Activated gamma-delta T cell (primary cell): Measurements from ENCODE around the gene CCDC85C.

Source experiments
- DNase-seq: peaks from one replicate; lab custom pipeline; 2025; lab: John Stamatoyannopoulos, UW

CCDC85C gene

DNA sequence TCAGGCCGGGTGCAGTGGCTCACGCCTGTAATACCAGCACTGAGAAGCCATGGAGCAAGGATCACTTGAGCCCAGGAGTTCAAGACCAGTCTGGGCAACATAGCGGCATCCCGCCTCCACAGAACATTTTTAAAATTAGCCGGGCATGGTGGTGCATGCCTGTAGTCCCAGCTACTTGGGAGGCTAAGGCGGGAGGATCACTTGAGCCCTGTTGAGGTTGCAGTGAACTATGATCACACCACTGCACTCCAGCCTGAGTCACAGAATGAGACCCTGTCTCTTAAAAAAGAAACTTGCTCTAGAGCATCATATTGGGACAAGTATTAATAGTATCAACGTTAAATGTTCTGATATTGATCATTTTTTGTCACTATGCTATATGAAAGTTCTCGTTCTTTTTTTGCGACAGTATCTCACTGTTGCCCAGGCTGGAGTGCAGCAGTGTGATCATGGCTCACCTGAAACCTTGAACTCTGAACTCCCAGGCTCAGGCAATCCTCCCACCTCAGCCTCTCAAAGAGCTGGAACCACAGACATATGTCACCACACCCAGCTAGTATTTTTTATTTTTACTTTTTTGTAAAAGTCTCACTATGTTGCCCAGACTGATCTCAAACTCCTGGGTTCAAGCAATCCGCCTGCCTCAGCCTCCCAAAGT lies 47.7 kb downstream of the CCDC85C start:
- no peak for DNase-seq

DNA sequence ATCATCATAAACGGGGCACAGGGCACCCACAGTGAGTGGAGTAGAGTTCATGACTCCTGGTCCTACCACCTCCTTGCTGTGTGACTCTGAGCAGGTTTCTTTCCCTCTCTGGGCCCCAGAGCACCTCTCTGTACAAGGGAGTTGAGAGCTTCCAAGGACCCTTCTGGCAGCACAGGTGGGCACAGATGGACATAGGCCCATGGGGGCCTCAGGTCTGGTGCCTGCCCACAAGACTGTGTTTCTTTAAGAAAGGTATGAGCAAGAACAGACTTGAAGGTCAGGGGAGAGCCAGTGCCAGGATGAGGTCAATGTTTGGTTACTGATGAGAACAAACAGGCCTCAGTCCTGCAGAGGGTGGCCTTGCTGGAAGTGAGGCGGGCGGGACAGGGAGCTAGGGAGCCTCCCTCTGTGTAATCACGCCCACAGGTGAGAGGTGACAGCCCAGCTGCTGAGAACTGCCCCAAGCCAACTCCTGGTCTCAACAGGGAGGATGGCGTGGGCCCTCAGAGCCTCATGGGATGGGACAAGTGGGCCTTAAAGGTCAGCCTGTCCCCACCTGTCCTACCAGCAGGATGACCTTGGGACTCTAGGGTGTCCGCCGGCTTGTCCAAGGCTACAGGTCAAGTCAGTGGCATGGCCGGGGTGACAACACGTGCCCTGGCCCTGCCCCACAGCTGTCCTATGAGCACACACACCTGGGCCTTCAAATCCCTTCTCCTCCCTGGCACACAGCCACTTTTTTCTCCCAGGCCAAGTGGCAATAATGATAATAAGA lies 49.1 kb downstream of the CCDC85C start:
- no peak for DNase-seq

DNA sequence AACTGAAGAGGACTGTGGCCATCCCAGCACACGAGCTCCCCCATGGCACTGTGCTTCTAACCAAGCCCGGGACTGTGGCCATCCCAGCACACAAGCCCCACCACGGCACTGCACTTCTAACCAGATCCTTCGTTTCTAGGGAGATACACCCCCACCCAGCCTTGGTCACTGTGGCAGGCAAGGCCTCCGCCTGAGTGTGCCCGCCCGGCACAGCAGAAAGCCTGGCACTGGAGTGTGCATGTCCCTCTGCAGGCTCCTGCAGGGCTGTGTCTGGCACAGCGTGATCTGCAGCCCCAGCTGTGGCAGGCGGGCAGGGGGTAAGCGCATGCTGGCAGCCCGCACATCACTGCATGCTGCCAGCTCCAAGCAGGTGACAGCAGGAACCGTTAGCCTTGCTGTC lies 49.8 kb downstream of the CCDC85C start:
- DNase-seq, result no peak

DNA sequence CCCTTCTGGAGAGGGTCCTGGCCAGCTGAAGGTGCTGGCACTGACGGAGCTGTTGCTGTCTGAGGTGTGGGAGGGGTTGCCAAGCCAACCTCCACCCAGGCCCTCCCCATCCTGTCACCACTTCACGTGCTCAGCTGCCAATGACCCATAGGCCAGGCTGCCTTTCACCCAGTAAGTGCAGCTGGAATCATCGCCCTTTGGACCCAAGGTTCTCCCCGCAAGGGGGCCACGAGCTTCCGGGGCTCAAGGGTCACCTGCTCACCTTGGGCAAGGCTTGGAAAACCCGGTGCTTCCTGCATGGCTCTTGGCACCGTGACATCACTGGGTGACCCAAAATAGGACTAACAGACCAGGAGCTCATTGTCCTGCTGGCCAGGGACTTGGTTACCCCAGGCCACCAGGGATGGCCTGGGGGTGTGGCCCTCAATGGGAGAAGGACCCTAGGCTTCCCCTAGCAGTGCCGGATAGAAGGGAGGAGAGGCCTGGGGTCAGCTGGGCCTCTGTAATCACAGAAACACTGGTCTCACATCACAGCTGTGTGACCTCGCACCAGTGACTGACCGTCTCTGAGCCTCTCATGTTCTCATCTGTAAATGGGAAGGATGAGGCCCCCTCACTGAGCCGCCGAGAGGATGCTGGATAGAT lies 51.3 kb downstream of the CCDC85C start:
- DNase-seq, result no peak

DNA sequence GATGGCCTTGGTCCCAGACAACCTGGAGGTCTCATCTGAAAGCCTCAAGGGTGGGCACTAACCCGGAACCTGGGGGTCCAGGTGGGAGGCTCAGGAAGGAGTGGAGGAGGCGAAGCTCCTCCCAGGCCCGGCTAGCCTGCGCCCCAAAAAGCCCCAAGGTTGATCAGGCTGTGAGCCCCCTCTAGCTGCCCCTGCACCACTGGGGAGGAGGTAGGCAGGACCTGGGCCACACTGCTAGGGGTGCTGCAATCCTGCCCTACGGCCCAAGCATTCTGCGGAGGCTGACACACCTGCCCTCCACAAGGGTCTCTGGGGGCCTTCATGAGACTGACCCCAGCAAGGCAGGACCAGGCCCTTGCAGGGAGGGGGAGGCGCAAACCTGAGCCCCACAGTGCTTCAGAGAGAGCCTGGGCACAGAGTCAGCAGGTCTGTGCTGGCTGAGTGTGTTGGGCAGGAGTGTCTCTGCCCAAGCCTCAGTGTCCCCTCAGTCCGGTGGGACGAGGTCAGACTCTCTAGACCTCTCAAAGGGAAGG lies 51.9 kb downstream of the CCDC85C start:
- DNase-seq, result no peak

DNA sequence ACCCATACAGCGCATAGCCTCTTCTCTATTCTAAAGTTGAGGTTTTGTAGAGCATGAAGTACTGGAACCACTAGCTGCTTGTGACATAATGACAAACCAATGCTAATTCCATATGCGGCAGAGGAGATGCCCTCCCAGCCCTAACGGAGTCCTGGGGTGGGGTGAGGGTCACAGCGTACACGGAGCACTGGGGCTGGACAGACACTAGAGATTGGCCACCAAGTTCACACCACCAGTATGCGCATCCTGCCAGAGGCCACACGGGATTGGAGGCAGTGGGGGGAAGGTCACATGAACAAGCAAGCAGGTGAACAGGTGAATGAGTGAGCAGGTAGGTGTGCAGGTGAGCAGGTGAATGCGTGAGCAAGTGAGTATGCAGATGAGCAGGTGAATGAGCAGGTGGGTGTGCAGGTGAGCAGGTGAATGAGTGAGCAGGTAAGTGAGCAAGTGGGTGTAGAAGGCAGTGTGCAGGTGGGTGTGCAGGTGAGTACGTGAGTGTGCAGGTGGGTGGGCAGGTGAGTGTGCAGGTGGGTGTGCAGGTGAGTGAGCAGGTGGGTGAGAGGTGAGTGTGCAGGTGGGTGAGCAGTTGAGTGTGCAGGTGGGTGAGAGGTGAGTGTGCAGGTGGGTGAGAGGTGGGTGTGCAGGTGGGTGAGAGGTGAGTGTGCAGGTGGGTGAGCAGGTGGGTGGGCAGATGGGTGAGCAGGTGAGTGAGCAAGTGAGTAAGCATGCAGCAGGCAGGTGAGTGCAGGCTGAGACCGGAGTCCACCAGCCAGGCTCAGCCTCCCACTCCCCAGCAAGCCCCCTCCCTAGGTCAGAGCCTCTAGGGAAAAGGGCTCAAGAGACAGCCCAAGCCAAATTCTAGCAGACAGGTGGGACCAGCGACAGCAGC lies 52.7 kb downstream of the CCDC85C start:
- DNase-seq, result no peak

DNA sequence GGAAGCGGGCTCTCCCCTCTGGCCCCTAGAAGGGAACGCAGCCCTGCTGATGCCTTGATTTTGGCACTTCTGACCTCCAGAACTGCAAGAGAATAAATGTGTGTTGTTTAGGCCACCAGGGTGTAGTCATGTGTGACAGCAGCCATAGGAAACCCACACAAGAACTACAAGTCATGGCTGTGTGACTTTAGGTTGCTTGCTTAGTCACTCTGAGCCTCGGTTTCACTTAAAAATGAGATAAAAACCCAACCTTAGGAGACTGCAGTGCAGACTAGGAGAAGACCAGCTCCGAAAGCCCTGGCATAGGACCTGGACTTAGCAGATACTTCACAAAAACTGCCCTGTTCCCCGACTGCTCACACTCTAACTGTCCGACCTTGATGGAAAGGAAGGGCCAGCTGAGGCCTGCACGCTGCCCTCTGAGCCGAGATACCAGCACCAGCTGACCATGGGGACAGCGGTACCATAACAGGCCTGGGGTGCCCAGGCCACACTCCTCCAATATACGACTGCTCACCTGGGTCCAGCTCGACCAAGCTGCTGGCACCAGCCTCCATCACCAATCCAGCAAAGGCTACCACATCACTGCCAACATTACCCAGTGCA lies 53.5 kb downstream of the CCDC85C start:
- DNase-seq, result no peak

DNA sequence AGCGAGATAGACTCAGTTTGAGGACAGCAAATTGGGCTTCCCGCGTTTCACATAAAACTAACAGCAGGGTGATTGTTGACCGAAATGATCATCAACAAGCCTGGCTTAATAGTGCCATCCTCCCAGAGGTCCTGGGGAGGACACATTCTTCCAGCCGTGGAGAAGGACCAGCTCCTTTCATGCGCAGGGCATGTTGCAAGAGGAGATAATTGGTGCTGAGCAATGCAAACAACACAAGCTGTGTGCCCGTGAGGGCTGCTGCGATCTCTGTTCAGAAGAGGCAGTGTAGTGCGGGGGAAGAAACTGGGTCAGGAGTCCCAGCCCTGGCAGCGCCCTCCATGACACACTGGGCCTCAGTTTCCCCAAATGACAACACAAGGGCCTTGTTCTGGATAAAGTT lies 54.3 kb downstream of the CCDC85C start:
- DNase-seq, result no peak

DNA sequence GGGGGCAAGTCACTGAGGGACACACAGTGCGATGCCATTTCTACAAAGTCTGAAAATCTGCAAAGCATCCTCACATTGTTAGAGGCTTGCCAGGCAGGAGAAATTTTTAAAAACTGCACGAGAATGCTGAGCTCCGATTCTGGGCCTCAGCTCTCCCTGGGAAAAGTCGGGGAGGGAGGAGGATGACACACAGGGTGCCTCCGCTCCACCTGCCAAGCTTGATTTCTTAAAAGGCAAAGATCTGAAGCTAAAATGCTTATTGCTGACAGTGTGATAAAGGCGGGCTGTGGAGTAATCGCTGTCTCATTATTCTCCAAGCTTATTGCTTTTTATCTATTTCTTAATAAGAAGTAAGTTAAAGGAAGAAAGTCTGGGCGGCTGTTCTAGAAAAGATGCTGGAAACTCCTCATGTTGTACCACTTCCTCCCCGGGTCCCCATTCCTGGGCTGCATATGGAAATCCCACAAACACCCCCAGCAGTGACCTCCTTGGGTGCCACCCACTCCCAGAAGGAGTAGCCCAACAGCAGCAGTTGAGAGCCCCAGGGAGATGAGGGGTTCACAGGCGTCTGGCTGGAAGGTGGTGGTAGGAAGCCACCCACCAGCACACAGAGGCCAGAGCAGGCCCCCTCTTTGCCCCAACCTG lies 55.0 kb downstream of the CCDC85C start:
- no peak for DNase-seq

DNA sequence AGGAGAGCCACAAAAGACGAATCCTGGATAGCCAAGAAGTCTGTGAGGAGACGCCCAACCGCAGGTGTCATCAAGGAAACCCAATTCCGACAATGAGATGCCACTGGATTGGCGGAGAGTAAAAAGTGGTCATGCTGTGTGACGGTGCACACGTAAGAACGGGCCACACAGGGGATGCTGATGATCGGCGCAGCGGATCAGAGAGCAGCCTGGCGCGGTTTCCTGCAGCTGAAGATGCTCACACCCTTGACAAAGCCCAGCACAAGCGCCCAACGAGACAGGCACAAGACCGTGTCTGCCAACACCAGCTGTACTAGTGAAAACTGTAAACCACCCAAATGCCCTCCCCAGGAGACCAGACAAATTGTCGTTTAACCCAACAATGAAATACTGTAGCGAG lies 55.8 kb downstream of the CCDC85C start:
- no peak for DNase-seq

DNA sequence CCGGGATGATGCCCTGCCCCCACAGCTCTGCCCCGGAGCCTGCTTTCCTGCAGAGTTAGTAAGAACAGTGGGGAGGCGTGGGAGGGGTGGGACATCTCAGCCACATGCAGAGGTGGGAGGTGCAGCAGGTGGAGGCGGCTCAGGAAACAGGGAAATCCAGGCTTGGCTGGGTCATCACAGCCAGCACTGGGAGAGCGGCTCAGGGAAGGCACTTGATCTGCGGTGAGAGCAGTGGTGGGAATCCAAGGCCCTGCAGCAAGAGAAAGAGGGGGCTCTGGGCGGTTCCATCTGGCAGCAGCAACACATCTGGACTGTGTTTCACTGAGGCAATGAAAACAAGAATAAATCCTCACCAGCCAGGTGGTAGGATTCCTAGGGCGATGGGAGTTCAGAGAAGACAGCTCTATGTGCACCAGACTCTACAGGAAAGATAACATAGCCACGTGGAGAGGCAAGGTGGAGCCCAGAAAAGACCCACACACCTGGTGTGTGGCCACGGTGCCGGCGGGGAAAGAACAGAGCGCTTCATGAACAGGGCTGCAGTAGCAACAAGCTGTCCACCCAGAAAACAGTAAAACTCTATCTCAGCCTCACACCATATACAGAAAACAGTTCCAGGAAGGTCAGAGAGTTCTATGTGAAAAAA lies 57.6 kb downstream of the CCDC85C start:
- DNase-seq, result no peak

DNA sequence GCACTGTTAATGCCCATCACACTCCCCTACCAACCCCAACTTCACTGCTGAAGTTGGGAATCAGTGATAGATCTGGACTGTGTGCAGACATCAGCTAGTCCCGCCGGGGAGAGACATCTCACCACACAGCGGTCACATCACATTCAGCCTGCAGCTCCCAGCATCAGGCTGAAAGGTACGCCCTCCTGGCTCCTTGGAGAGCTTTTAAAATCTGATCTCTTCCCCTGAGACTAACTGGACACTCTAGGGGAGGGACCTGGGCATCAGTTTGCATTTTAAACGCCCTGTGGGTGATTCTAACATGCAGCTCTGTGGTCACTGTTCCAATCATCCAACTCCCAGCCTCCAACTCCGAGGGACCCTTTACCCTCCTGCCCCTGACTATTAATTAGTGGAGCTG lies 58.4 kb downstream of the CCDC85C start:
- no peak for DNase-seq

DNA sequence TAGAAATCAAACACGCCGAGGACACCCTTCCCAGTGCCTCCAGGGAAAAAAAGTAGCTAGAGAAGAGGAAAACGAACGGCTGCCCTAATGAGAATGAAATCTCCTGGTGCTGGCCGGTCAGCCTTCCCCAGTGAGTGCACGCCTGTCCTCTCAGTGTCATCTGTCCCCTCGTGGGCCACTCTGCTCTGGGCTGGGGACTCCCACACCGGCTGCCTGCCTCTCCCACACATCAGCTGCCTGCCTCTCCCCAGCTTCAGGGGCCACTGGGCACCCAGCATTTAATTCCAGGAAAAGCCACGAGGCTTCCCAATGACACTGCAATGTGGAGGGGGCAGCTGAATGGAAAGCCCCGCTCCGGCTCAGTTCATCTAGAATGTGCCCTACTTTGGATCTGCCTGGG lies 59.0 kb downstream of the CCDC85C start:
- no peak for DNase-seq

DNA sequence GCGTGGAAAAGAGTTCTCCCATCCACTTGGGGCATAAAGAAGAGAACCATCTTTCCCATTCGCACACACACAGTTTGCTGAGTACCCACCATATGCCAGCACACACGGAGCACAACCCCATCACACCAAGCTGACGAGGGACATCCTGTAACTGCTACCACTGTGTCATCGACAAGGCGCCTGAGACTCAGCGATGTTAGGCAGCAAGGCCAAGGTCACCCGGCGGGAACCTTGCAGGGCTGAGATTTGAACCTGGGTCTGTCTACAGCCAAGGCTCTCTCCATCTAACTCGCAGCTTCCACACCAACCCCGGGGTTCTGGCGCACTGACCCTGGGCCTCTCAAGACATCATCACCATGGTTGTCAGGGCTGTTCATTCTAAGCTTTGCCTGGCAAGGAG lies 60.0 kb downstream of the CCDC85C start:
- no peak for DNase-seq

DNA sequence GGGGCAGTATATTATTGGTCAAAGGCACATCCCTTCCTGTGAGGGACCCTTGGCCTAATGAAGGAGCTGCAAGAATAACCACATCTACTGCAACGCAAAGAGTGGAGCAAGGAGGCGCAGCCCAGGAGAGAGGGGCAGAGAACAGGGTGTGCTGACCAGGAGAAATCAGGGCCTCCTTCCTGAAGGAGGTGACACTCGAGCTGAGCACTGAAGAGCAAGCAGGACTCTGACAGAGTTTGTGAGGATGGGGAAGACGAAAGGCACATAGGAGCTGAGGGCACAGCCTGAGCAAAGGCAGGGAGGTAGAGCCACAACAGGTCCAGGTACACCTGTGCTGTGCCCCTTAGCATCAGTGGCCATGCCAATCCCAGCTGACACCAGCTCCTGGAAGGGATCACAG lies 60.6 kb downstream of the CCDC85C start:
- DNase-seq, result no peak

DNA sequence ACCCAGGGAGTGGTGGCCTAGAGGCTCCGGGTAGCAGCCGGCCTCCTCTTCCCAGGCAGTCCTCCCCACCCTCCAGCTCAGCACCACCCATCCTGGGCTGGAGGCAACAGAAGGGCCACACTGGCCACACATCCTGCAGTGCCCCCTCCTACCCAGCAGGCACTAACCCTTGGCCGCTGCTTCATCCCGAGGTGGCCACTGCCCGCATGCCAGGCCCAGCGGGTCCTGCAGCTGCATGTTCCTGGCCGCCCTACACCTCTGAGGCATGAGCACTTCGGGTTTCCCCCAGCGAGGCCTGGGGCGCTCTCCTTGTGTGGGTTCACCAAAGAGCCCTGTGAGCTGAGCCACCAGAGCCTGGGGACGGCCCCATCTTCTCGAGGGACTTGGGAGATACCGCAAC lies 61.4 kb downstream of the CCDC85C start:
- no peak for DNase-seq

DNA sequence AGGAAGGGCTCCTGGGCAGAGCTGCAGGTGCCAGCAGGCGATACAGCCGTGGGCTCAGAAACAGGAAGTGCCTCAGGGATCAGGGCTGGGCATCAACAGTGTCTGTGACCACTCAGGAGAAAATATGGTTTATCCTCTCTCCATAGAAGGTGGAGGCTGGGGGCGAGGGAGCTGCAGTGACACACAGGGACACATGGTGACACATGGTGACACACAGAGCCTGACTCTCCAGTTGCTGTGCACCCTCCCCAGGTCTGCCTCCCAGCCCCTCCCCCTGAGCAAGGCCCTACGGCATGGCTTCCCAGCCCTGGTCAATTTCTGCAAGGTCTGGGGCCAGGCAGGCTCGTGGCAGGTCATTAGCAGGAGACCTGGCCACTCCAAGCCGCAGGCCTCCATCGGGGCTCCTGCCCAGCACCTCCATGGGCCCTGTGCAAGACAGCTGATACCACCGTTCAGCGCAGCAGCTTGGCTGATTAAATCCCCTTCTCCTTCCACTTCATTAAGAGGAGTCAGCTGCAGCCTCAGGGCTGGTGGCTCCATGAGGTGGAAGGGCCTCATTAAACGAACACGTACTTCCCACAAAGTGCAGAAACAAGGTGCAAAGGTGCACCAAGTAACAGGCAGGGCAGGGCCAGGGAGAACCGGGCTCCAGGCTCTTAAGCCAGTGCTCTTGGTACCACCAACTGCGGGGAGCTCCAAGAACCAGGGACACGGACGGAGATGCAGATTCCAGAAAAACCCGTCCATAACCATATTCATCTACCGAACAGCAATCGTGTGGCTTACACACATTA lies 62.1 kb downstream of the CCDC85C start:
- no peak for DNase-seq

DNA sequence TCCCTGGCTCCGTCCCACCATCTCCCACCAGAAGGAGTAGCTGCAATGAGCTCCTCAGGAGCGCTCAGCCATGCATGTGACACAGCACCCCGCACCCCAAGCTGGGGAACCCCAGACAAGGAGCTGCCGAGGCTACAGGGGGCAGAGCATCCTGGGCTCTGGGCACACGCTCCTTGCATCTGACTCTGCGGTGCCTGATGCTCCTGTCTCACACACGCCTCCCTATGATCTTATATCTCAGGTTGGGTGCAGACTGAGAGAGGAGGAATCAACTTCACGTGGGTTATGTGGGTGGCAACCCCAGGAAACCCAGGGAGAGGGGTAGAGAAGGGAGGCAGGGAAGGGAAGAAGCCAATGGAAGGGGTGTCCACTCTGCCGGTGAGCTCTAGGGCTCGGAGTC lies 62.8 kb downstream of the CCDC85C start:
- DNase-seq, result no peak

DNA sequence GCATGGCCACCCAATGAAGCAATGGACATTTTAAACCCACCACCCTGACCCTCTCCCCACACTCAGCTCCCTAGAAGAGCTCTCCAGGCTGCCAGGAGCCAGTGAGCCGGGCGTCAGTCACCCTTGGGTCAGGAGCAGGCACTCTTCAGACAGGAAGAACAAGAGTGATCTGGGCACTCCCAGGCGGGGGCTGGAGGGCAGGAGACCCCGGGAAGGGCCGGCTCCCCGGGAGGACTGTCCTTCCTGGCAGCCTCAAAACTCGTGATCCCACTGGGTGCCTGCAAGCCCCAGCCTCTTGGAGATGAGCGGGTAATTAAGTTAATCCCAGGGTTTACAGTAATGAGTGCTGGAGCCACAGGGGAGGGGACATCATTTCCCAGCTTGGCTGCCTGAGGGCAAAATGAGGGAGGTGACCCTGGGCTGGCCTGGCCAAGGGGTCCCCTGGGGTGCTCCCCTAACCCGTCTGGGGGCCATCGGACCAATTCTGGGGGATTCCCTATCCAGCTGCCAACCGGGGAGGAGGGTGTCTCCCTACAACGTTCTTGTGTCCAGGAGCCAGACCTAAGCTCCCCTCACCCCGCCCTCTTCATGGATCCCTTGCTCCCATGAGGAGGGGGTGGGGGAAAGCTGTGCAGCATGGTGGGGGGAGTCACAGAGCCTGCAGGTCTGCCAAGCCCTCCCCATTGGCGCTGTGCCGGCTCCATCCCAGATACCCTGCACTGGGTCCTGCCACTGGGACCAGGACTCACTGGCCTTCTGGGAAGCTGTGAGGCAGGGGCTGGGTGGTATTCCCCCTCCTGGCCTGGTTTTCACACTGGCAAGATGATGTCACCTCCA lies 63.6 kb downstream of the CCDC85C start:
- DNase-seq, result no peak
